GM10266 (cell line): ENCODE data around the gene RPTOR.
"Not testable (repeated sequence)": the region's sequence is repeated elsewhere in the genome, so short reads cannot be mapped to it uniquely, and the experiment has no call there.

Source experiments
- DNase-seq: peaks from one replicate; pipeline ENCODE4 v3.0.0; 2012; ENCODE audit errors: extremely low spot score
- CTCF ChIP-seq: IDR thresholded peaks from 2 replicates; pipeline ENCODE4 v1.5.1; 2012; ENCODE audit warnings: mild to moderate bottlenecking, low read depth; ENCODE audit not compliant: control insufficient read depth, insufficient read depth; ENCODE audit errors: missing control alignments

The RPTOR gene

GRCh38 chr17:80531400-80531799 lies 13.2 kb upstream of the RPTOR start:
- TF ChIP-seq CTCF, result no peak
- DNase-seq, result no peak

DNA sequence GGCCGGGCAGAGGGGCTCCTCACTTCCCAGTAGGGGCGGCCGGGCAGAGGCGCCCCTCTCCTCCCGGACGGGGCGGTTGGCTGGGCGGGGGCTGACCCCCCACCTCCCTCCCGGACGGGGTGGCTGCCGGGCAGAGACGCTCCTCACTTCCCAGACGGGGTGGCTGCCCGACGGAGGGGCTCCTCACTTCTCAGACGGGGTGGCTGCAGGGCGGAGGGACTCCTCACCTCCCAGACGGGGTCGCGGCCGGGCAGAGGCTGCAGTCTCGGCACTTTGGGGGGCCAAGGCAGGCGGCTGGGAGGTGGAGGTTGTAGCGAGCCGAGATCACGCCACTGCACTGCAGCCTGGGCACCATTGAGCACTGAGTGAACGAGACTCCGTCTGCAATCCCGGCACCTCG lies 7.3 kb upstream of the RPTOR start:
- DNase-seq, result not testable (repeated sequence)

DNA sequence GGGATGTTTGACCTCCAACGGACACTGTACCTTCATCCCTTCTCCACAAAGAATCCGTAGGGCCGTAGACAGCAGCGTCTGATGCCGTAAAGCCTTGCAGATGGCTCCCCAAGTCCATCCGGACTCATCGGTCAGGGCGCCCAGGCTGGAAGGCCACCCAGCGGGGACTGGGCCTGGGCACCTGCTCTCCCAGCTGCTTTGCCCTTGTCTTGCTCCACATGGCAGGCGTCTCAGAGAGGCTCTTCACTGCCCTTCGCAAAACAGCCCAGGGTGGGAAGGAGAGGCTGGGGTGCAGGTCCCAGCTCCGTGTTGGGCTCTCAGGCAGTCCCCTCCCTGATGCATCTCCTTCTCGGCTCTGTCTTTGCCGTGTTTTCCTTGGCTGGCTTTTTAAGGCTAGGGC lies 6.2 kb upstream of the RPTOR start:
- no peak for TF ChIP-seq CTCF
- no peak for DNase-seq

GRCh38 chr17:80539022-80539641 lies 5.5 kb upstream of the RPTOR start:
- DNase-seq, result no peak
- TF ChIP-seq CTCF, result no peak

DNA sequence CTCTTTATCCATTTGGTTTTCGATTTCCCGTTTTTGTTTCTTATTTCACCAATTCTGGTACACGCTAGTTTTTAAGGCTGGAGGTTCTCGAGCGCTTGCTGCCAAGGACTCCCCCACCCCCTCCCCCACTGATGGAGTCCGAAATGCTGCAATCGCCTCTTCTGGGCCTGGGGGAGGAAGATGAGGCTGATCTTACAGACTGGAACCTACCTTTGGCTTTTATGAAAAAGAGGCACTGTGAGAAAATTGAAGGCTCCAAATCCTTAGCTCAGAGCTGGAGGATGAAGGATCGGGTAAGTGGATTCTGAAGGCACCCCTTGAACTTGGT lies 825 bp downstream of the RPTOR start:
- no peak for TF ChIP-seq CTCF
- DNase-seq, result no peak

GRCh38 chr17:80546267-80546666 lies 1.6 kb downstream of the RPTOR start:
- no peak for DNase-seq
- TF ChIP-seq CTCF, result no peak

- no peak for DNase-seq
These were observed 7.9 kb downstream of the RPTOR start for GRCh38 chr17:80552523-80552922.

More at GRCh38 chr17:80552523-80552922, 7.9 kb downstream of the RPTOR start:
- TF ChIP-seq CTCF, result no peak
